ENCODE results near the gene SLC22A15. TPM values are rescaled to one million over a fixed set of nuclear protein-coding genes. Genes with fewer than 3 reads are reported as not detected.
A peak's percentile ranks its signal among the peaks of the same experiment; 100 is the strongest.
"Not testable (repeated sequence)": the region's sequence is repeated elsewhere in the genome, so short reads cannot be mapped to it uniquely, and the experiment has no call there.

The SLC22A15 gene
- total and polyA plus RNA-seq, 3 donors from 2014 or later, result 1.8 to 9.4 (median 6.4) TPM

DNA sequence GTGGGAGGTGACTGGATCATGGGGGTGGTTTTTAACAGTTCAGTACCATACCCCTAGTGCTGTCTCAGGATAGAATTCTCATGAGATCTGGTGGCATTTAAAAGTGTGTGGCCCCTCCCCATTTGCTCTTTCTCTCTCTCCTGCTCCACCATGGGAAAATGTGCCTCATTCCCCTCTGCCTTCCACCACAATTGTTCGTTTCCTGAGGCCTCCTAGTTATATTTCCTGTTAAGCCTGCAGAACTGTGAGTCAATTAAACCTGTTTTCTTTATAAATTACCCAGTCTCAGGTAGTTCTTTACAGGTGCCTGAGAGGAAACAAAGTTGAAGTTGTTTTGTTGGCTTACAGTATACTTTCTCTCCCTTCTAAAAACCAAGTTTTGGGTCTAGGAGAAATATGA is 23.1 kb upstream of the SLC22A15 start:
- Histone ChIP-seq H3K36me3 (ENCODE audit: low read depth, missing control alignments) (no peaks in the 10 kb centered on the region), H3K4me1 (no peaks in the 10 kb centered on the region), H3K4me3 (no peak overlapping the region), H3K27ac (no peak overlapping the region), H3K27me3 (no peaks in the 10 kb centered on the region), H3K9me3 (no peaks in the 10 kb centered on the region)
- intact Hi-C loops (cut with DNase I; ENCODE audit: low total_unique reads), result no loop called here
- WGBS, 2 donors, result 67 to 72% methylated on average over 1 of the region's 1 CpG
- TF ChIP-seq, protein P1, sequence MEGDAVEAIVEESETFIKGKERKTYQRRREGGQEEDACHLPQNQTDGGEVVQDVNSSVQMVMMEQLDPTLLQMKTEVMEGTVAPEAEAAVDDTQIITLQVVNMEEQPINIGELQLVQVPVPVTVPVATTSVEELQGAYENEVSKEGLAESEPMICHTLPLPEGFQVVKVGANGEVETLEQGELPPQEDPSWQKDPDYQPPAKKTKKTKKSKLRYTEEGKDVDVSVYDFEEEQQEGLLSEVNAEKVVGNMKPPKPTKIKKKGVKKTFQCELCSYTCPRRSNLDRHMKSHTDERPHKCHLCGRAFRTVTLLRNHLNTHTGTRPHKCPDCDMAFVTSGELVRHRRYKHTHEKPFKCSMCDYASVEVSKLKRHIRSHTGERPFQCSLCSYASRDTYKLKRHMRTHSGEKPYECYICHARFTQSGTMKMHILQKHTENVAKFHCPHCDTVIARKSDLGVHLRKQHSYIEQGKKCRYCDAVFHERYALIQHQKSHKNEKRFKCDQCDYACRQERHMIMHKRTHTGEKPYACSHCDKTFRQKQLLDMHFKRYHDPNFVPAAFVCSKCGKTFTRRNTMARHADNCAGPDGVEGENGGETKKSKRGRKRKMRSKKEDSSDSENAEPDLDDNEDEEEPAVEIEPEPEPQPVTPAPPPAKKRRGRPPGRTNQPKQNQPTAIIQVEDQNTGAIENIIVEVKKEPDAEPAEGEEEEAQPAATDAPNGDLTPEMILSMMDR (IDR thresholded peaks at IDR 0.05), result no peak
- no peak for TF ChIP-seq POLR2A (IDR thresholded peaks at IDR 0.05)
- DNase-seq, result no peak

DNA sequence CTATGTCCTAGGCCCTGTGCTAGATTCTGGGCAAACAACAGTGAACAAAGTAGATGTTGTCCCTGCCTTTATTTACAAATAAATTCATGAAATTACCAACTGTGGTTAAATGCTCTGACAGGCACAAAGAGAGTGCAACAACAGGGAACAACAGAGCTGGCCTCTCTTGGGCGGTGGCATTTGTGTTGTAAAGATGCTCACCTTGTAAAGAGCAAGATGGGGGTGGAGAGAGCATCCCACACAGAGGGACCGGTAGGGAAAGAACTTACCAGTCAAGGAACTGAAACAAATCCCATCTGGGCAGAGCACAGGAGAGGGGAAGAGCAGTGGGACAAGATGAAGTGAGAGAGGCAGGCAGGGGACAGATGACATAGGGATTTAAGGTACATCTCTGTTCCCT is 21.6 kb upstream of the SLC22A15 start:
- no peak for DNase-seq
- H3K36me3 ChIP-seq (ENCODE audit: low read depth, missing control alignments), result no peaks in the 10 kb centered on the region
- intact Hi-C loops (cut with DNase I; ENCODE audit: low total_unique reads), result no loop called here
- WGBS, 2 donors, result 60 to 61% methylated on average over 2 of the region's 2 CpGs
- TF ChIP-seq POLR2A (IDR thresholded peaks at IDR 0.05), result no peak
- TF ChIP-seq, protein P1 (IDR thresholded peaks at IDR 0.05), result no peak
- H3K27ac ChIP-seq, result no peak overlapping the region
- no peak overlapping the region for H3K4me3 ChIP-seq
- no peaks in the 10 kb centered on the region for H3K27me3 ChIP-seq
- no peaks in the 10 kb centered on the region for H3K9me3 ChIP-seq
- H3K4me1 ChIP-seq, result no peaks in the 10 kb centered on the region

DNA sequence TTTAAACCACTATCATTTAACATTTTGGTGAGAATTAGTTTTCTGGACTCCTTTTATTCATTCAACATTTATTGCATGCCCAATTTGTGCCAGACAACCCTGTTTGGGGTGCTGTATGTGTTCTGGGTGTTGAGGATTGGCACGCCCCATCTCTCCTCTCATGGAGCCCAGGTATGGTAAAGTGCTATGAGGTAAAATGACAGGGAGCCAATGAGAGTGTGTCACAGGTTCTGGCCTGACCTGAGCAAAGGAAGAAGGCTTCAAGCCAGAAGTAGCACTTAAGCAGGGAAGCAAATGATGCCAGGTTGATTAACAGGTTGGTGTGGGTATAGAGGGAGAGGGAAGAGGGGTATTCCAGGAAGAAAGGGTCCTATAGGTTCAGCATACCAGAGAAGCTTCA is 21.1 kb upstream of the SLC22A15 start:
- no peak for TF ChIP-seq POLR2A (IDR thresholded peaks at IDR 0.05)
- TF ChIP-seq, protein P1 (IDR thresholded peaks at IDR 0.05), result no peak
- 85 to 100% methylated on average over 1 of the region's 1 CpG for WGBS, 2 donors
- DNase-seq, result no peak
- no peaks in the 10 kb centered on the region for H3K36me3 ChIP-seq (ENCODE audit: low read depth, missing control alignments)
- no peak overlapping the region for H3K4me3 ChIP-seq
- intact Hi-C loops (cut with DNase I; ENCODE audit: low total_unique reads), result no loop called here
- no peaks in the 10 kb centered on the region for H3K27me3 ChIP-seq
- no peaks in the 10 kb centered on the region for H3K4me1 ChIP-seq
- no peak overlapping the region for H3K27ac ChIP-seq
- no peaks in the 10 kb centered on the region for H3K9me3 ChIP-seq

DNA sequence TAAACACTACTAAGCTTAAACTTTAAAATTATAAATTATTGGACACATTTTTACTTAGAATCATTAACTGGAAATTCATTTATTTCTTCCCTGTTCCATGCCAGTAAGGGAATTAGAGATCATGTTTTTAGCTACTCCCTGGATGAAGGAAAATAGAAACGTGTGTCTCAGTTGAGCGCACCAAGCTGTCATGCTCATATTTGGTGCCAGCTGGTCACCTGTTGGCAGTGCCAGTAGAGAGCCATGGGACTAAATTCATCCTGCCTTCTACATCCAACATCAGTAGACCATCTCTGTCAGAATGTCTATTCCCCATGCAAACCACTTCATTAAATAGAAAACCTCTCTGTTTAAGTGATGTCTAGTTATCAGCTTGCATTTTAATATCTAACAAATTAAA is 17.4 kb upstream of the SLC22A15 start:
- no peak overlapping the region for H3K27ac ChIP-seq
- H3K36me3 ChIP-seq (ENCODE audit: low read depth, missing control alignments), result no peaks in the 10 kb centered on the region
- TF ChIP-seq, protein P1 (IDR thresholded peaks at IDR 0.05), result no peak
- TF ChIP-seq POLR2A (IDR thresholded peaks at IDR 0.05), result no peak
- no peak for DNase-seq
- intact Hi-C loops (cut with DNase I; ENCODE audit: low total_unique reads), result no loop called here
- H3K4me1 ChIP-seq, result no peaks in the 10 kb centered on the region
- no peaks in the 10 kb centered on the region for H3K27me3 ChIP-seq
- no peaks in the 10 kb centered on the region for H3K9me3 ChIP-seq
- 91 to 96% methylated on average over 2 of the region's 2 CpGs for WGBS, 2 donors
- no peak overlapping the region for H3K4me3 ChIP-seq

DNA sequence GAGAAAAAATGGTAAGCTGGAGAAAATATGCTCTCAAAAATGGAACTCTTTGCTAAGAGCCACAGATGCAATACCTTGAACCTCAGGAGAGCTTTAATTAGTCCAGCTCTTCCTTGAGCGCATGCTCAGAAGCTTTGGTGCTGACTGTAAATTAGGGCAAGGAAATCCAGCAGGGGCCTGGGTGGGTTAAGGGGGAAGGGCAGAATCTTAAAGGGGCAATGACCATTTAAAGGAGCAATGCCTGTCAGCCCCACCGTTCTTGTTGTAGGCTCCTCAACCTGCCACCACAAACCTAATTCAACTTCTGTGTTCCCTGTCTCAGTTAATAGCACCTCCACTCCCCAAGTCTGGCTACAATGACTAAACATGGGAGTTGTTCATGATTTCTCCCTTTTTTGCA is 6.8 kb upstream of the SLC22A15 start:
- Histone ChIP-seq H3K4me3 (no peak overlapping the region), H3K27ac (no peak overlapping the region), H3K9me3 (no peaks in the 10 kb centered on the region), H3K4me1 (no peaks in the 10 kb centered on the region), H3K36me3 (ENCODE audit: low read depth, missing control alignments) (no peaks in the 10 kb centered on the region), H3K27me3 (no peaks in the 10 kb centered on the region)
- DNase-seq, result peak; percentile 51
- 37 to 47% methylated on average over 2 of the region's 2 CpGs for WGBS, 2 donors
- TF ChIP-seq POLR2A (IDR thresholded peaks at IDR 0.05), result no peak
- TF ChIP-seq, protein P1 (IDR thresholded peaks at IDR 0.05), result no peak
- intact Hi-C loops (cut with DNase I; ENCODE audit: low total_unique reads), result no loop called here

DNA sequence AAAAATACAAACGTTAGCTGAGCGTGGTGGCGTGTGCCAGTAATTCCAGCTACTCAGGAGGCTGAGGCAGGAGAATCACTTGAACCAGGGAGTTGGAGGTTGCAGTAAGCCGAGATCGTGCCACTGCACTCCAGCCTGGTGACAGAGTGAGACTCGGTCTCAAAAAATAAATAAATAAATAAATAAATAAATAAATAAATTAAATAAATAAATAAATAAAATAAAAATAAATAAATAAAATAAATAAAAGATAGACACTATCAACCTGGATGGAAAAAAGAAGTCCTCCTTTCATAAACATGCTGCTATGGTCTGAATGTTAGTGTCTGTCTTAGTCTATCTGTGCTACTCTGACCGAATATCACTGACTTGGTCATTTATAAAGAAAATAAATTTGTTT is 4.5 kb upstream of the SLC22A15 start:
- H3K27me3 ChIP-seq; H3K9me3 ChIP-seq; H3K27ac ChIP-seq; H3K4me1 ChIP-seq; intact Hi-C loops (cut with DNase I; ENCODE audit: low total_unique reads); H3K36me3 ChIP-seq (ENCODE audit: low read depth, missing control alignments); H3K4me3 ChIP-seq; DNase-seq: not testable (repeated sequence)
- WGBS, 2 donors, result 93 to 95% methylated on average over 7 of the region's 7 CpGs

All from testis (tissue), 3 donors.